ENCODE measurements around the gene KLHL41.
A peak's percentile ranks its signal among the peaks of the same experiment; 100 is the strongest.
"Not testable (repeated sequence)": the region's sequence is repeated elsewhere in the genome, so short reads cannot be mapped to it uniquely, and the experiment has no call there.

The KLHL41 gene

GRCh38 chr2:169528271-169528701 is 18.8 kb downstream of the KLHL41 start:
- ChIA-PET CTCF (interaction anchor here (0.5 to 1.8 kb wide), 26 partner anchors 9 to 567 kb away, joined by 3 to 28 read pairs (median 3); partner anchors contain the start of gene KLHL41), POLR2A (no interaction called here)
- no peak overlapping the region for H3K4me3 ChIP-seq (ENCODE audit: low read depth, low read length)
- H3K36me3 ChIP-seq (ENCODE audit: control insufficient read depth in 2 of 2, insufficient read depth in 1 of 2, low read length in 2 of 2): peaks cover 6 to 41% of the 10 kb centered on the region in 2 experiments; a peak in 2 of 3 replicates
- H3K27ac ChIP-seq (ENCODE audit: extremely low read depth, low read depth, low read length): no peak overlapping the region
- no peaks in the 10 kb centered on the region for H3K9me3 ChIP-seq (ENCODE audit: control insufficient read depth, insufficient read depth, low read depth, low read length)
- TF ChIP-seq CTCF (tag by site-specific recombination; IDR thresholded peaks at IDR 0.05) (peak; percentile 53; the same call in 1 of the 2 replicates), ZNF660 (tag by site-specific recombination; IDR thresholded peaks at IDR 0.05) (0 out of 2 replicates have a peak, but pooled peaks have one; percentile 34), ZNF654 (tag by site-specific recombination; IDR thresholded peaks at IDR 0.05; ENCODE audit: low read depth) (peak; percentile 23; the same call in 1 of the 2 replicates), SP2 (tag by site-specific recombination; IDR thresholded peaks at IDR 0.05) (no peak), ZNF404 (tag by site-specific recombination; IDR thresholded peaks at IDR 0.05) (no peak), ZNF2 (tag by site-specific recombination; IDR thresholded peaks at IDR 0.05) (0 out of 2 replicates have a peak, but pooled peaks have one; percentile 35), ZNF549 (tag by site-specific recombination; IDR thresholded peaks at IDR 0.05) (no peak)
- no peaks in the 10 kb centered on the region for H3K4me1 ChIP-seq (ENCODE audit: control insufficient read depth, insufficient read depth, low read length)

GRCh38 chr2:169539460-169539859 is 30.0 kb downstream of the KLHL41 start:
- H3K4me1 ChIP-seq (ENCODE audit: control insufficient read depth, insufficient read depth, low read length); H3K9me3 ChIP-seq (ENCODE audit: control insufficient read depth, insufficient read depth, low read depth, low read length); H3K4me3 ChIP-seq (ENCODE audit: low read depth, low read length); POLR2A ChIA-PET; H3K27ac ChIP-seq (ENCODE audit: extremely low read depth, low read depth, low read length): not testable (repeated sequence)
- H3K36me3 ChIP-seq (ENCODE audit: control insufficient read depth in 2 of 2, insufficient read depth in 1 of 2, low read length in 2 of 2): peaks cover 23 to 47% of the 10 kb centered on the region in 2 experiments
- CTCF ChIA-PET: interaction anchor here (0.6 to 0.7 kb wide), 2 partner anchors 387 to 1231 kb away, joined by 3 read pairs; no protein-coding TSS in a partner anchor
- TF ChIP-seq ZNF121 (tag by site-specific recombination; IDR thresholded peaks at IDR 0.05): peak; percentile 70

GRCh38 chr2:169540146-169540545 is 30.6 kb downstream of the KLHL41 start:
- Histone ChIP-seq H3K36me3 (ENCODE audit: control insufficient read depth in 2 of 2, insufficient read depth in 1 of 2, low read length in 2 of 2) (peaks cover 21 to 45% of the 10 kb centered on the region in 2 experiments), H3K4me3 (ENCODE audit: low read depth, low read length) (no peak overlapping the region)
- no peak for TF ChIP-seq ZNF624 (tag by site-specific recombination; IDR thresholded peaks at IDR 0.05)
- no peak for TF ChIP-seq ZNF777 (tag by site-specific recombination; IDR thresholded peaks at IDR 0.05; ENCODE audit: borderline replicate concordance)
- TF ChIP-seq KLF16 (tag by site-specific recombination; IDR thresholded peaks at IDR 0.05): no peak
- TF ChIP-seq FEZF1 (tag by site-specific recombination; IDR thresholded peaks at IDR 0.05): no peak
- TF ChIP-seq SETDB1 (IDR thresholded peaks at IDR 0.05; ENCODE audit: insufficient read length, low read length): no peak
- no peak for TF ChIP-seq ZNF362 (tag by site-specific recombination; IDR thresholded peaks at IDR 0.05)
- no peak for TF ChIP-seq ZNF658 (tag by site-specific recombination; IDR thresholded peaks at IDR 0.05)
- no peak for TF ChIP-seq ZNF560 (tag by site-specific recombination; IDR thresholded peaks at IDR 0.05; ENCODE audit: borderline replicate concordance)
- no peak for TF ChIP-seq KLF7 (tag by site-specific recombination; IDR thresholded peaks at IDR 0.05; ENCODE audit: borderline replicate concordance)
- no peak for TF ChIP-seq SCRT2 (tag by site-specific recombination; IDR thresholded peaks at IDR 0.05)
- no peak for TF ChIP-seq TSHZ1 (tag by site-specific recombination; IDR thresholded peaks at IDR 0.05; ENCODE audit: borderline replicate concordance)
- no peak for TF ChIP-seq ZBTB26 (tag by site-specific recombination; optimal IDR thresholded peaks at IDR 0.05)
- TF ChIP-seq ZNF677 (tag by site-specific recombination; IDR thresholded peaks at IDR 0.05): no peak
- no peak for TF ChIP-seq ZNF704 (tag by site-specific recombination; IDR thresholded peaks at IDR 0.05)

More at GRCh38 chr2:169540146-169540545, 30.6 kb downstream of the KLHL41 start:
- Histone ChIP-seq H3K4me1 (ENCODE audit: control insufficient read depth, insufficient read depth, low read length) (0 out of 2 replicates have a peak, but pooled peaks cover 2% of the 10 kb centered on the region), H3K27ac (ENCODE audit: extremely low read depth, low read depth, low read length) (no peak overlapping the region), H3K9me3 (ENCODE audit: control insufficient read depth, insufficient read depth, low read depth, low read length) (no peaks in the 10 kb centered on the region)
- ChIA-PET CTCF (no interaction called here), POLR2A (no interaction called here)
